CD4-positive, alpha-beta T cell treated with Interleukin-4 for 1 hour (primary cell): ENCODE measurements around the gene ARHGAP40.

Experiments used
- DNase-seq, 2 donors: peaks; one replicate each; pipeline ENCODE4 v3.0.0-alpha.2; 2020 to 2022

ARHGAP40 gene

DNA sequence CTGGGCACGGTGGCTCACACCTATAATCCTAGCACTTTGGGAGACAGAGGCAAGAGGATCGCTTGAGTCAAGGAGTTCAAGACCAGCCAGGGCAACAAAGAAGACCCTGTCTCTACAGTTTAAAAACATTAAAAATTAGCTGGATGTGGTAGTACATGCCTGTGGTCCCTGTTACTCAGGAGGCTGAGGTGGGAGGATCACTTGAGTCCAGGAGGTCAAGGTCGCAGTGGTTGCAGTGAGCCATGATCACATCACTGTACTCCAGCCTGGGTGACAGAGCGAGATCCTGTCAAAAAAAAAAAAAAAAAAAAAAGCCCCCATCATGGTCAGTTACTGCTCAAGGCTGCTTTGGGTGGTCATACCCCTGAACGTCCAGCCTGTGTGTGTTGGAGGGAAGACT is 55.8 kb downstream of the ARHGAP40 start:
- DNase-seq, result no peak

DNA sequence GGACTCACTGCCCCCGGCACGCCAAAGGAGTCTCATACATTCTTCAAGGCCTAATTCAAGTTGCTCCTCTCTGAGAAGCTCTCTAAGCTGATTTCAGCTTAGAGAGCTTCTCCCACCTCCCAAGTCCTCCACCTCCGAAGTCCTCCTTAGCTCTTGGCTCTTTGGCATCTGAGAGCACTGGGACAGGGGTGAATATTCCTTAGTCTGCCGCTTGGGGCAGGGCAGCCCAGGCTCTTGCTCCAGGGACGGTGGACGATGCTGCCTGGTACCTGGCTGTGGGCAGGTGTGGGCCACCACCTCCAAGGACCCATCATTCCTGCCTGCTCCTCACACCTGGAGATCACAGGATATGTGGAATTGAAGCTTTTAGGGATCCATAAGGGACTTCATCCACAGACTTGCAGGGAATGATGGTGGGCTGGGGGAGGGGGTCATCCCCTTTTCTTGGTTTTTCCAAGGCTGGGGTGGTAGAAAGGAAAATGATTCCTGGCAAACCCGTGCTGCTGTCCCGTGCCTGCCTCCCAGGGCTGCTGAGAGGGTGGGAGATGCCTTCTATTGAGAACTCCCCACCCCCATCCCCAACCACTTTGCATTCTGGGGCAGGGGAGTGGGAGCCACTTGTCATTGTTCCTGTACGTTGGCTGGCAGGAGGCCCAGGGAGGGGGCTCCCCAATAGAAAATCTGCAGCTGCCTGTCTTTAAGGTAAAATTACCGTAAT is 57.4 kb downstream of the ARHGAP40 start:
- peak; percentile 18 to 21 for DNase-seq

DNA sequence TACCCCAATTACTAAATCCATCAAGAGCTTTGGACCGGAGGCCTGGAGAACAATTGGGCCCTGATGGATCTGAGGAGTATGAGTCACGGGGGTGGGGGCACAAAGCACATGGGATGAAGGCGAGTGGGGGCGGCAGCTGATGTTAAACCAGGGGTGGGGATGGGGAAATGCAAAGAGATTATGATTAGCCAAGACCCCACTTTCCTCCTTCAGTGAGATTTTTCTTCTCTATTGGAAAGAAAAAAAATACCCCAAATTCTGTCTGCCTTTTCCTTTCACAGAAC is 57.9 kb downstream of the ARHGAP40 start:
- DNase-seq, result no peak

DNA sequence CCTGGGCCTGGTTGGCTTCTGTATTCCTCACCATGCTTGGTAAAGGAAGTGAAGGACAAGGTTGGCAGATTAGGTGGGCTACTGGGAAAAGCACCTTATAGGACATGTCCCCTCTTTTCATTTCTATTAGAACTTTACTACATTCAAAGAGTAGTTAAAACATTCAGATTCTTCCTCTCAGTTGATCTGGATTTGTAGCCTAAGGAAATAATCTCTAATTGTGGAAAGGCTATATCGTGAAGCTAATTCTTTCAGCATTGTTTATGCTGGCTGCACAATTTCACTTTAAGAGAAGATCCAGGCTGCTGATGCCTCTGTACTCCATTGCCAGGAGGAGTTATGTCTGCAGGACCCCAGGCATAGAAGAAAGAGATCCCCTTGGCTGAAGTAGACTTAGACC is 58.8 kb downstream of the ARHGAP40 start:
- DNase-seq, result no peak

DNA sequence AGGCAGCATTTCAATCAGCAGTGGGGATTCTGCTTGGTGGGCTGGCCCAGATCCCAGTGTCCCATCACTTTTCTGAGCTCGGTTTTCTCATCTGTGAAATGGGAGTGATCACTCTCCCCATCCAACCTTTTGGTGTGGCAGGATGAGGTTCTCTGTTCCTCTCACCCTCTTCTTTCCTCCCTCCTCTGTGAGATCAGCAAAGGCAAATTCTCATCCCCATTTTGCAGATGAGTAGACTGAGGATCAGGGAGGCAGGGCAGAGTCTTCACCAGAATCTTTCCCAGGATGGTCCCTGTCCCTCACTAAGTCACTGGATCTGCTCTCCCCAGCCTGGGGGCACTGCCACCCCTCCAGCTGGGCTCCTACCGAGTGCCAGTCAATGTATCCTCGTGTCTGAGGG is 62.1 kb downstream of the ARHGAP40 start:
- DNase-seq, result no peak

DNA sequence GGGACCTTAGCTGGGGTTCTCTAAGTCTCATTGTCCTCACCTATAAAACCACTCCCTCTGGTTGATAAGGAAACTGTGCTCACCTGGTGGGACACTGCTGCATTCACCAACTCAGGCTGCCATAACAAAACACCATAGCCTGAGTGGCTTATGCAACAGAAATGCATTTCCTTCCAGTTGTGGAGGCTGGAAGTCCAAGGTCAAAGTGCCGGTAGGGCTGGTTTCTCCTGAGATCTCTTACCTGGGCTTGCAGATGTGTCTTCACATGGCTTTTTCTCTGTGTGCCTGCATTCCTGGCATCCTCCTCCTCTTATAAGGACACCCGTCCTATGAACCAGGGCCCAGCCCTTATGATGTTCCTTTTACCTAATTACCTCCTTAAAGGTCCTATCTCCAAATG is 62.7 kb downstream of the ARHGAP40 start:
- no peak for DNase-seq

DNA sequence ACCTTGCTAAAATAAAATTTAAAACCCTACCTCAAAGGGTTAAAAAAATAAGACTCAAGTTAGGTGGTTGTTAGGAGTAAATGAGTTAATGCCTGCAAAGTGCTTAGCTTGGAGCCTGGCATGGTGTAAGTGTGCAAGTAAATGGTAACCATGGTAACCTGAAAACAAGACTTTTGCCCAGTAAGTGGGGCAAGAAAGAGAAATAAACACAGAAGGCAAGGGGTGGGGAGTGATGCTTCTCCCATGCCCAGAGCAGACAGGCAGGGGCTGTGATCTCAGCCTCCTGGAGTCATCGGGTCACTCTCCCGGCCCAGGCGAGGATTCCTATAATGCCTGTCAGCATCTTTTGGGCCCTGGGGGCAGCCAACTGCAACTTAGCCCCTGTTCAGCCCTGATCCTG is 63.5 kb downstream of the ARHGAP40 start:
- no peak for DNase-seq

DNA sequence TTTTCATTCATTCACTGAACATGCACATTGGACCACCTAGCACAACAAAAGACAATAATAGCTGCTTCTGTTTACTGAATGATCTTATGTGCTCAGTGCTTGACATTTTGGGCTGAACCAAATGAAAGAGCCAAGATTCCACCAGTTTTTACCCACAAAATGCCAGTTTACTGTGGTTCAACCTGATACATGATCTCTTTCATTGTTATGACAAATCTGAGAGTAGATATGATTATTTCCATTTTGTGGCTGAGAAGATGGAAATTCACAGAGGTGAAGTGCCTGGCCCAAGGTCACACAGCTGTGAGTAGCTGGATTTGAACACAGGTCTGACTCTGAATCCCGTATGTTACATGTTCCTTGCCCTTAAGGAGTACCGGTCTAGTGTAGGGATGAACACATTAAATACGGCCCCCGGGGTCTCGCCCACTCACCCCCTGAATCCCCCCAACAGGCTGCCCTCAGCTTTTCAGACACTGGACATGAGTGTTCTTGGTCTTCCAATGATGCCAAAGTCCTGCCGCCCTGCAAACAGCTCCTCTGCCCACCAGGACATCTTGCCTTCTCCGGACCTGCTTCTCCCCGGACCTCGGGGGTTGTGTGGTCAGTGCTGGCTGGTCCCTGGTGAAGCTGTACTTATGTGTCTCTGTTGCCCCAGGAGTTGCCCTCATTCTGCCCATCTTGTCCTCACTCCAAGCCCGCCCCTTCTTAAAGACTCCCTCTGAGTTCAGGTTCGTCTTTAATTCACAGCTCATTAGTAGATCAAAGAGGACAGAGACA is 64.1 kb downstream of the ARHGAP40 start:
- DNase-seq, result no peak

DNA sequence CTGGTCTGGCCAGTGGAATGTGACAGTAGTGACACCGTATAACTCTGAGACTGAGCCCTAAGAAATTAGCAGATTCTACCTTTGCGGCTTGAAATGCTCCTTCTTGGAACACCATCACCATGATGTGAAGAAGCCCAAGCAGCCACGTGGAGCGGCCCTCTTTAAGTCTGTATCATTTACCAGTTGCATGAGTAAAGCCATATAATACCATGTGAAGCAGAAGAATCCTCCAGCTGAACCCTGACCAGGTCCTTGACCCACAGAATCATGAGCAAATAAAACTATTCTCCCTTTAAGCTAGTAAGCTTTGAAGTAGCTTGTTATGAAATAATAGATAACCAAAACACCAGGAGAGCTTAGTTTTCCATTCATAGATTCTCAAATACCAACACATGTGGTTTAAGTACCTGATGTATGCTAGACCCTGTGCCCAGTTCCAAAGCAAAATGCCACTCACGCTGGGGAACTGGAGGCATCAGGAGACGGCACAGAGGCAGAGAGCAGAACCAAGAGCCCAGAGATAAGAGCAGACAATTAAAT is 65.9 kb downstream of the ARHGAP40 start:
- DNase-seq, result no peak

DNA sequence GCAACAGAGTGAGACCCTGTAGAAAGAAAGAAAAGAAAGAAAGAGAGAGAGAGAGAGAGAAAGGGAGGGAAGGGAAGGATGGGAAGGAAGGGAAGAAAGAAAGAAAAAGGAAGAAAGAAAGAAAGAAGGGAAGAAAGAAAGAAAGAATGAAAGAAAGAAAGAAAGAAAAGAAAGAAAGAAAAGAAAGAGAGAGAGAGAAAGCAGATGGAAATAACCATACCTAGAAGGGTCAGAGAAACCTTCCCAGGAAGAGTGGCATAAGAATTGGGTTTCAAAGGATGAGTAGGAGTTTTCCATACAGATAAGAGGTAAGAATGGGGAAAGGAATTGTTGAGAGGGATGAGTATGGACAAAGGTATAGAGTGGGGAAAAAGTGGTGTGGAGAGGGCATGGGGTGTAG is 68.1 kb downstream of the ARHGAP40 start:
- no peak for DNase-seq

DNA sequence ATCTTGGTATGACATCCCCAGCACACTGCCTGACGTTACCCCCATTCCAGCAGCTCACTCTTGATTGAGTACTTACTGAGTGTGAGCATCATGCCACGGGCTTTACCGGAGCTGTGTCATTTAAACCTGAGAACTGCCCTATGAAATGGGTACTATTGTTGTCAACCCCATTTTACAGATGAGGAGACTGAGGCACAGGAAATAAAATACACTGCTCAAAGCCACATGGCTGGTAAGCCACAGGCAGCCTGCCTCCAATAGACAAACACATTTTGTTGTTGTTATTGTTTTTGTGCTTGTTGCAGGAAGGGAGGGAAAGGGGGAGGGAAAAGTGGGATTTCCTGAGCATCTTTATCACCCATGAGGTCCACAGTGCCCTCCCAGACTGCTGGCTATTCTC is 69.2 kb downstream of the ARHGAP40 start:
- no peak for DNase-seq

DNA sequence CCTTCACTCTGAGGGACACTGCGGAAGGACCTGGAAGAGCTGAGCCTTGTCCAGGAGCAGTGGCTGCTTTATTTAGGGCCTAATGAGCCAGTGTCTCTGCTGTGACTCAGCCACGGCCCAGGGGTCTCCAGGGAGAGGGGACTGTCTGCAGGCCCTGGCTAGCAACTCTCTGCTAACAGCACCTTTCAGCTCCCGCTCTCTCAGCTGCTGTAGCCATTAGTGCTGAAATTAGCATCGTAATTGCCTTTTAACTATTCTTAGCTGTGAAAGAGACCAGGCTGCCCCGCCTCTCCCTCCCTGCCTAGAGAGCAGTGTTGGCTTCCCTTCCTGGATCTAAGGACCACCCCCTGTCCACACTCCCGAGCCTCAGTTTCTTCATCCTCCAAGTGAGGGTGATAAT is 69.6 kb downstream of the ARHGAP40 start:
- DNase-seq, result no peak

DNA sequence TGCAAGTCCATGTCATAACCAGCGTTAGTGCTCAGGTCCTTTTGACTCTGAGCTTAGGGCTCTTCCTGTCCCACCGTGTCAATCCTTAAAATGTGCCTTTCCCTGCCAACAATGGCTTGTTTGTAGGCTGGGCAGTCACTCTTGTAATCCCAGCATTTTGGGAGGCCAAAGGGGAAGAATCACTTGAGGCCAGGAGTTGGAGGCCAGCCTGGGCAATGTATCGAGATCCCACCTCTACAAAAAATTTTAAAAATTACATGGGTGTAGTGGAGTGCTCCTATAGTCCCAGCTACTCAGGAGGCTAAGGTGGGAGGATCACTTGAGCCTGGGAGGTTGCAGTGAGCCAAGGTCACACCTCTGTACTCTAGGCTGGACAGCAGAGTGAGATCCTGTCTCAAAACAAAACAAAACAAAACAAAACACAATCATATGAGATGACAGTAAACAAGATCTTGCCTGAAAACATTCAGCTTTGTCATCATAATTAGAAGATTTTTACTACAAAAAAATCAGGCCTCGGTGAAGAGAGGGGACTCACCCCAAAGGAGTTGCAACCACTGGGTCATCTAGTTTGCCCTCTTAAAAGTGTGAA is 70.2 kb downstream of the ARHGAP40 start:
- DNase-seq, result no peak

DNA sequence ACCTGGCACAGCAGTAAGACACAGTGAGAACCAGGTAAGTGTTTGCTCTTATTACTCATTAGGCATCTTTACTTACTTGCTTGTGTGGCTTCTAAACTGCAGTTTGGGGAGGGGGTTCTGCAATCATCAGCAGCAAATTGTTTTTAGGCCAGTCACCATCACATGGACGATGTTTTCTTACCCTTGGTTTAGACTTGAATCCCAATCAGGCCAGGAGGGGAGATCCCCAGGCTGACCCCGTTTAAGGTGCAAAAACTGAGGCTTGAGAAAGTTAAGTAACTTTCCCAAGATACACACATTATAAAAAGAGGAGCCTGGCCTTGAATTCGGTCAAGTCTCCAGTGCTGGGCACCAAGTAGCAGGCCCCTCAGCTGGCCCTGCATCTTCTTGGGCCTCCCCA is 70.9 kb downstream of the ARHGAP40 start:
- DNase-seq, result no peak

DNA sequence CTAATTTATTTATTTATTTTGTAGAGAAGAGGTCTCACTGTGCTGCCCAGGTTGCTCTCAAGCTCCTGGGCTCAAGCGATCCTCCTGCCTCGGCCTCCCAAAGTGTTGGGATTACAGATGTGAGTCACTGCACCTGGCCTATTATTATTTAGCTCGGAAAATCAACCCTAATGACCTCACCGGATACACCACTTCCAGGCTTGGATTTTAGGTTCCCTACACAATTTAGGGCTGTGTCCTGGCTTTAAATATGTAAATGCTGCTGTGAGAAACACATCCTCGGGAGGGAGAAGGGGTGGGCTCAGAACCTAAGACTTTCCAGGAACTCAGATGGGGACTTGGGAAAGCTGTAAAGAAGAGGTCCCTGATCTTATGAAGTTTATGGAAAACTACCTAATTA is 71.7 kb downstream of the ARHGAP40 start:
- no peak for DNase-seq

DNA sequence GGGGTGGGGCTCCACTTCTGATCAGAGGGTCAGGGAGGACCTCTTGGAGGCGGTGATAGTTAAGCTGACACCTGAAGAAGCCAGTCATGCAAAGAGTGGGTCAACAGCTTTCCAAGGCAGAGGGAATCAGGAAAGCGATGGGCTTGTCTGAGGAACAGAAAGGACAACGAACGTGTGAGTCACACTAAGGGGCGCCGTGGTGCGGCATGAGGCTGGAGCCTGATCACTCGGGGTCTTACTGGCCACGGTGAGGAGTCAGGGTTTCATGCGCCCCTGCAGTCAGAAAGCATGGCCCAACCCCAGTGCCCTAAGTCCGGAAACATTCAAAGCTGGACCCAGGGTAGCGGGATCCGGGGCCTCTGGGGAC is 72.1 kb downstream of the ARHGAP40 start:
- peak in 1 of 2 donors; percentile 6 for DNase-seq

DNA sequence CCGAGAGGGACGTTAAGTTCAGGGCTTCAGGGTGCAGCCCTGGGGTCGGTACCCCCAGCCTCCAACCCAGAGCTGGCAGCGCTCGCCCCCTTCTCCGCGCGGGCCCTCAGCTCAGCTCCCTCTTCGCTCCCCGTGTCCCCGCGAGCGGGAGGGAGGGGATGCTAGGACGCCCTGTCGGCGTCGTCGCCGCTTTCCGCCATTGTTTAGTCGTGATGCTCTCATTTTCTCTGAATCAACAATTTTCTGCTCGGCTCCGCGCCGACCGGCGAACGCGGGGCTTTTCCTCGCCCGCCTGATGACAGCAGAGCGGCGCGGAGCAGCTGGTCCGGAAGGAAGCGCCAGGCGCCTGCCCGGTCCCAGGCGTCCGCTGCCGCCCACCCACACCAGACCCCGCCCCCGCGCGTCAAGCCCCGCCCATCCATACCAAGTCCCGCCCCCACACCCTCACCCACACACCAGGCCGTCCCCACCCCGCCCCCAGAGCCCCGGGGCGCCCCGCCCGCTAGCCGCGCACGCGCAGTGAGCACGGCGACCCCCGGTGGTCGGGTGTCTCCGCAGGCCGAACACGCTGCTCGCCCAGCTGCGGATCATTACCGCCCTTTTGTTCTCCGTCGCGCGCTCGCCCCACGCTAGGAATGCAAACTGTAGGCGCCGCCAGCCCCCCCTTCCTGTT is 72.6 kb downstream of the ARHGAP40 start:
- peak; percentile 72 to 73 for DNase-seq

DNA sequence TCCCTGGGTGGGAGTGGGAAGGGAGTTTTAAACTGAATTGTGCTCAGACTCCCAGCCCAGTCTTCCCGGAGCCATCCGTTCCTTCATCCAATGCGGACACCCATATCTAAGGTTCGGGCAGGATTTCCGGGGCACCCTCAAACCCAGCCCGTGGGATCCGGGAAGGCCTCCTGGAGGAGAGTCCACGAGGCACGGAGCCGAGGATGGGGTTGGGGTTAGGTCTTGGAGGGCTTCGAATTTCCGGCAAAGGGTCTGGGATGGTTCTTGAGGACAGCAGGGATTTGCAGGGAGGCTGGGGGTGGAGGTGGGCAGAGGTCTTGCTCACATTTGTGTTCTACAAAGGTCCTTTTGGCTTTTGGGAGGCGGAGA is 73.1 kb downstream of the ARHGAP40 start:
- no peak for DNase-seq

DNA sequence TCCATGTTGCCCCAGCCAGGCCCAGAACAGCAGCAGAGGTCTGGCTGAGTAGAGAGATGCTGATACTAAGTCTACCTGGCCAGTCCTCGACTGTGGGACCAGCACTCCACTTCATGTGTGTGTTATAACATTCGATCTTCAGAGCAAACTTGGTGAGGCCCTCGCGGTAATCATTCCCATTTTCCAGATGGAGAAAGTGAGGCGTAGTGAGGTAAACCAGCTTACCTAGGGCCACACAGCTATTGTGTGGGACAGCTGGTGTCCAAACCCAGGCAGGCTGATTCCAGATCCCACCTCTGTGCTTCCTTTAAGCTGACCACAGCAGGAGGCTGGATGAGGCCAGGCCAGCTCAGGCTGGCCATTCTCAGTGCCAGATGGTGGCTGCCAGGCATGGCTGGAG is 75.0 kb downstream of the ARHGAP40 start:
- no peak for DNase-seq

DNA sequence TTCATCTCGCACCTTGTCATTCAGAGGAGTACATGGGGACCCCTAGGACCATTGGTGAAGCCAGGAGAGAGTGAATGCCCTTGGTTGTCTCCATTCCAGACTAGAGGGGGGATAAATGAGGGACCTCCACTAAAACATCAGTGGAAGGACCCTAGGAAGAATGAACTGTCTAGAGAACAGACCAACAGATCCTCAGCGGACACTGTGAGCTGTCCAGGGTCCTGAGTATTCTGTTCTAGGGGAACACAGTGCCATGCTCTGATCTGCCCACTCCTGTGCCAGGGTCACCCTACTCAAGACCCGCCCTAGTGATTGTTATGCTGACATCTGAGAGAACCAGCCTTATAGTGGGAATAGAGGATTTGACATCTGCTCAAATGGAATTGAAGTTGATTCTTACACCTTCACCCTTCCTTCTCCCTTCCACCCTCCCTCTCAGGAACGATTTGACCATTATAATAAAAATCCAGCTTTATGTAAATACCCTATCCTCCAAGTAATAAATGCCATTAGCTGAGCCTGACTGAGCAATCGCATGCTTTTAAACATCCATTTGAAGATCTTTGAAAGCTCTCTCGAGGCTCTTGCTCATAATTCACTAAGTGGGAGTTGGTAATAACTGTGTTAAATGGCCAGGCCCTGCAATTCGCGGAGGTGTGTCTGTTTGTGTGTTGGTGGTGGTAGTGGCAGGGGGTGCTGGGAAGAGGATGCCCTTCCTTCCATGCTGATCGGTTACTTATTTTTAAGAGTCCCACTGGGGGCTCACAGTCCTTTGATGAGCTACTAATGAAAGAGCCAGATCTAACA is 79.1 kb downstream of the ARHGAP40 start:
- peak in 1 of 2 donors; percentile 7 for DNase-seq

DNA sequence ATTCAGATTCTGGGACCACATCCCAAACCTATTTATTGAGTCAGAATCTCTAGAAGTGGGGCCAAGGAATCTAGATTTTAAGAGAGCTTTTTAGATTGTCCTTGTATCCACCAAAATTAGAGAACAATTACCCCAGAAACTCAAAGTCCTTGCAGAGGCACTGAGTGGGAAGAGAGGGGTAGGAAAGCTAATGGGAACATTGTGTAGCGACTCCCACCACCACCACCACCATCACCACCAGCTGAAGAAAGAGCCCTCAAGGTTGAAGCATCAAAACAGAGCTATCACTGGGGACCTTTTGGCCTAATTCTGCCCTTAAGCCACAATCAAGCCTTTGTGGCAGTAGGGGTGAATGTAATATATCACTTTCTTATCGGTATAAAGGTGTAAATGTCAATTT is 83.7 kb downstream of the ARHGAP40 start:
- DNase-seq, result no peak

DNA sequence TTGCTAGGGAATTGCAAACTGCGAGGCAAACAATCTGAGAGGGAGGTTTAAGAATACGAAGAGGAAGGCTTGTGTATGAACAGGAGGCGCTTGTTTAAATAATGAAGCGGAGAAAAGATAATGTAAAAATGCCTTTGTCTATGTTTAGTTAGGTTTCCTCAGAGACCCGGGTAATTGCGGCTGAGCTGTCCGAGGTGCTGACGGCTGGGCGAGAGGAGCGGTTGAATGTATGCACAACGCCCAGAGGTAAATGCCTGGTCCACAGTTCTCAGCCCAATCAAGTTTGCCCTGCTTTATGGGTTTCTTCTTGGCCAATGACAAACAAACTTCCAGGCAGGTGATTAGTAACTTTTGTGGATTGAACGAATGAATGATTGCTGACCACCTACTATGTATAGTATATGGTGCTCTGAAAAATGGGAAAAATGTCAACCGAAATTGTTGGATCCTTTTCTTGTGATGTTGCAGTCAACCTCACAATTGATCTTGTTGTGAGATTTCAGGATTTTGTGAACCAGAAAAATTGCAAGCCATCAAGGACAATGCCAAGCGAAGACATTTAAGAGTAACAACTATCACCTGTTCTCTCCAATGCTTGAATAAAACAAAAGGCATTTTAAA is 84.4 kb downstream of the ARHGAP40 start:
- DNase-seq, result peak in 1 of 2 donors; percentile 27
